Activated CD4-positive, alpha-beta T cell treated with anti-CD3 and anti-CD28 coated beads, Interleukin-2, amount 50 U/mL, for 16 hours (primary cell): ENCODE data around the gene MAP2.

Experiments
- DNase-seq: peaks from one replicate; pipeline ENCODE4 v3.0.0-alpha.2; 2020

The MAP2 gene

GRCh38 chr2:209741953-209742352, 318.1 kb downstream of the MAP2 start:
- no peak for DNase-seq

- DNase-seq: no peak
Measured at GRCh38 chr2:209753020-209753419, 329.2 kb downstream of the MAP2 start.

GRCh38 chr2:209757163-209757562, 333.3 kb downstream of the MAP2 start:
- no peak for DNase-seq

GRCh38 chr2:209761566-209761965, 337.7 kb downstream of the MAP2 start:
- no peak for DNase-seq

GRCh38 chr2:209762563-209762962, 338.7 kb downstream of the MAP2 start:
- DNase-seq: no peak

- no peak for DNase-seq
Measured at GRCh38 chr2:209763106-209763505, 339.3 kb downstream of the MAP2 start.

- DNase-seq: no peak
Measured at GRCh38 chr2:209766613-209767012, 342.8 kb downstream of the MAP2 start.

- DNase-seq: no peak
Measured at GRCh38 chr2:209767316-209767715, 343.5 kb downstream of the MAP2 start.

GRCh38 chr2:209768557-209768956, 344.7 kb downstream of the MAP2 start:
- DNase-seq: no peak

GRCh38 chr2:209771474-209772289, 347.8 kb downstream of the MAP2 start, which contains the start of gene UNC80:
TSS of gene UNC80 (plus strand) at chr2:209771832. CDS start at chr2:209772073, 241 bp downstream.
- DNase-seq: peak; percentile 2

- DNase-seq: no peak
Measured at GRCh38 chr2:209772290-209772685, 348.4 kb downstream of the MAP2 start.

GRCh38 chr2:209773377-209773776, 349.5 kb downstream of the MAP2 start:
- DNase-seq: no peak
